CD4-positive, alpha-beta T cell treated with Interferon gamma for 1 hour (primary cell): ENCODE data around the gene ARHGEF37.

Source experiments
- DNase-seq: peaks from one replicate; pipeline ENCODE4 v3.0.0-alpha.2; 2020

ARHGEF37 gene

GRCh38 chr5:149604321-149604720 lies 23.0 kb downstream of the ARHGEF37 start:
- DNase-seq: no peak

DNA sequence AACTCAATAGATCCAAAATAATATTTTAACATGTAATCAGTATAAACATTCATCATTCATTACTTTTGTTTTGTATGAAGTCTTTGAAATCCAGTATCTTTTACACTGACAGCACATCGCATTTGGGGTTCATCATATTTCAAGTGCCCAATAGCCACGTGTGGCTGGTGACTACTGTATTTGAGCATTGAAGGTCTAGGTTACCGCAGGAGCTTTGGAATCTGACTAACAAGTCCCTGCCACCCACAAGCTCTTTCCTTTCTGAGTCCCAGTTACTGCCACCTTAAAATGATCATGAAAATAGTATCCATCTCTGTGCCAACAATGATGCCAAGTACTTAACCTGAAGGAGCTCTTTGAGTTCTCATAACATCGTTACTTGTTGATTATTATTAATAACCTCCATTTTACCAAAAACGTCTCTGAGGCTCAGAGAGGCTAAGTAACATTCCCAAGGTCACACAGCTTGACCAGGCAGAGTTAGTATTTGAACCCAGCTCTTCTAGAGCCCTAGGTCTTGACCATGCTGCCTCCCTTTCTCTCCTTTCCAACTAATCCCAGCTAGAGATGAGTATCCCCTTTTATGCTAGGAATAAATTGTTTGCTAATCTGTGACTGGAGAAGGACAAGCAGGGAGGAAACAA lies 24.2 kb downstream of the ARHGEF37 start:
- DNase-seq: no peak

DNA sequence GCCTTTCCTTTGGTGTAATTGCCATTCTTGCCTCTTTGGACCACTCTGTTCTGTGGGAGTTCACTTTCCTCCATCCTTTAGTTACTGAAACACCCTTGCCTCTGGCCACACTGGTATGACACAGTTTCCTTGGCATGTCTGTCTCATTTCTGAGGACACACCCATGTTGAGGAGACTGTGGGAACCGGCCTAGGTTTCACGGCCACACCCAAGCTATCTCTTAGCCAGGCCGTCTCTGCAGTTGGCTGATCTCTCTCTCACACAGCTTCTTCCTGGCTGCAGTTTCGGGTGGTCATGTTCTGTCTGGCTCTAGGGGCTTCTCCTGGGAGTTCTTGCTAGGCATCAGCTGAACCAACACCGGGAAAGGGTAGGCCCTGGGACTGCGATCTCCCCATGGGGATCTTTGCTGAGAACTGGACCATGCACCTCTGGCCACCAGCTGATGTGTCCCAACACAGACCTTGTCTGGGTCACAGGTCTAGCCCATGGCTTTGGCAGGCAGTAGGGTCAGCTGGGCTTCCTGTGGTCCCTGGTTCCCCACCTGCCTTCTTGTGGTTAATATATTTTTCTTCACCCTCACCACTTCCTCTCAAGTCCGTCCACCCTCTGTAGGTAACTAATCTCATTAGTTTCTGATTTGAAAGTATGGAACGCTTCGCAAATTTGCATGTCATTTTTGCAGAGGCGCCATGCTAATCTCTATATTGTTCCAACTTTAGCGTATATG lies 24.9 kb downstream of the ARHGEF37 start:
- DNase-seq: peak; percentile 7

DNA sequence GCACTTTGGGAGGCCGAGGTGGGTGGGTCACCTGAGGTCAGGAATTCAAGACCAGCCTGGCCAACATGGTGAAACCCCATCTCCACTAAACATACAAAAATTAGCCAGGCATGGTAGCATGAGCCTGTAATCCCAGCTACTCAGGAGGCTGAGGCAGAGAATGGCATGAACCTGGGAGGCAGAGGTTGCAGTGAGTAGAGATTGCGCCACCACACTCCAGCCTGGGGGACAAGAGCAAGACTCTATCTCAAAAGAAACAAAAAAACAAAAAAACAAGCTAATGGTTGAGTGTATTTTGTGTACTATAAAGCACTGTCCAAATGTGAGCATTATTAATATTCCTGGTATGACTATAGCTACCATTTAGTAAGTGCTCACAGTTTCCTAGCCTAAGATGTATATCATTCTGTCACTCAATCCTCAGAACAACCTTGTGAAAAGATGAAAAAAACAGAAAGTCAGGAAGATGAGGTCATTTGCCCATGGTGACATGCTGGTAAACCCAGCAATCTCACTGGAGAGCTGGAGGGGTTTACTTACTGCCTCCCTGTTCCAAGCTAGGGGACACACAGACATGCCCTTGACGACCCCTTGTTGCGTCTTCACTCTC lies 27.7 kb downstream of the ARHGEF37 start:
- no peak for DNase-seq

GRCh38 chr5:149609640-149610219 lies 28.4 kb downstream of the ARHGEF37 start:
- no peak for DNase-seq

GRCh38 chr5:149610589-149611255 lies 29.4 kb downstream of the ARHGEF37 start:
- no peak for DNase-seq

- no peak for DNase-seq
Observed at GRCh38 chr5:149611326-149611725, 30.0 kb downstream of the ARHGEF37 start.

- no peak for DNase-seq
Observed at GRCh38 chr5:149614034-149614907, 33.0 kb downstream of the ARHGEF37 start.

GRCh38 chr5:149615976-149616375 lies 34.7 kb downstream of the ARHGEF37 start:
- no peak for DNase-seq

DNA sequence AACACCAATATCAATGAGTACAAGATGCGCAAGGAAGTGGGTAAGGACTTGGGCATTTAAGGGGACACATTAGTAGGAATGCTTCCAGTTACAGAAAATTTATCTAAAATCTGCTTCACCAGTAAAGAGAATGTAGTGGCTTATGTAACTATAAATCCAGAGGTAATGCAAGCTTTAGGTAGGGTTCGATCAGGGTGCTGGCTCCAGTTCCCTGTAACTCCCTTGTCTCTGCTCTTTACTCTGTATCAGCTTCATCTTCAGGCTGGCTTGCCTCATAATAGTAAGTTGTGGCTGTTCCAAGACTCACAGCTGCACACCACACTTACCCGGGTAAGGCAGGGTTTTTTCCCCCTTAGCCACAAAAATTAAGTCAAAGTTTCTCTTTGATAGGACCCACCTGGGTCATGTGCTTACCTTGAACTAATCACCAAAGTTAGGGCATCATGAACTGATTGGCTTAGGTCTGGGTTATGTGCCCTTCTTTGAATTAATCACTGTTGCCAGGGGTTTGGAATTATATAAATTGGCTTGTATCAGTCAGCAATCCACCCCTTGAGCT lies 35.5 kb downstream of the ARHGEF37 start:
- DNase-seq: no peak

GRCh38 chr5:149617760-149618306 lies 36.5 kb downstream of the ARHGEF37 start:
- DNase-seq: no peak

DNA sequence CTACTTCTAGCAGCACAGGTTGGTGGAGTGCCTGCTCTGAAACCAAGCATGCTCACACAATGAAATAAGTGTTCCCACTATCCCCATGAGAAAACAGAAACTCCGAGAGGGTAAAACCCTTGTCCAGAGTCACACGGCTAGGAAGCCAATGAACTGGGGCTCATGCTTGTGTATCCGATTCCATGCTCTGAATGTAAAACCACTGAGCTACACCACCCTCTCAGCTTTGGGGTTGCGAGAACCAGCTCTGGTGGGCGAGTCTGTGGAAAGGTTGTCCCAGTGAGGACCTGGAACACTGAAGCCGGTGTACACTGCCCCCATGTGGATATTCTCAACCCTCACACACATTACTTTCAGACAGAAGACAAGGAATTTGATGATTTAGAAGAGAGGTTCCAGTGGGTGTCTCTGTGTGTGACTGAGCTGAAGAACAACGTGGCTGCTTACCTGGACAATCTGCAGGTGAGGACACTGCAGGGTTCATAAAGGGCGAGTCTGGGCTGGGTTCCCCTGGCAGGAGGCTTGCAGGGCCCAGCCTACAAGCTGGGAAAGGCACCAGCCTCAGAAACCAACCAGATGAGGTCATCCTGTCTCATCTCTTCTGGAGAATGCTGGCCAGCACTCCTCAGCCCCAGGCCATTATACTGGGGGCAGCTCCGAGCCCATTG lies 37.4 kb downstream of the ARHGEF37 start:
- no peak for DNase-seq

DNA sequence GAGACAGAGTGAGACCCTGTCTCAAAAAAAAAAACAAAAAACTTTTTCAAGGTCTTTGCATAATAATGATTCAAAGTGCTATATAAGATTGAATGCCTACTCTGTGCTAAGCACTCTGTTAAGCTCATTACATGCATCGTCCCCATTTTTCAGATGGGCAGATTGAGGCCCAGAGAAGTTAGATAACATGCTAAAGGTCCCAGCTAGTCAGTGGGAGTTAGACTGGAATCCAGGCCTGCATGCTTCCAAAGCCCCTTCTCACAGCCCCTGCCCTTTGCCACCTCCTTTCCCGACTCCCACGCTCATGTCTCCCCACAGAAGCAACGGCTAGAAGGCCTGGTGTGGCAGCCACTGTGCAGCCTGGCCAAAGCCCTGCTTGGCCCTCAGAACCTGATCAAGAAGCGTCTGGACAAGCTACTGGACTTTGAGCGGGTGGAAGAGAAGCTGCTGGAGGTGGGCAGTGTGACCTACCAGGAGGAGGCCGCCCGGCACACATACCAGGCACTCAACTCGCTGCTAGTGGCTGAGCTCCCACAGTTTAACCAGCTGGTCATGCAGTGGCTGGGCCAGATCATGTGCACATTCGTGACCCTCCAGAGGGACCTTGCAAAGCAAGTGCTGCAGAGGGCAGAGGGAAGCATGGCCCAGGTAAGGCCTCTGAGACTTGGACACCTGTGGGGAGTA lies 40.3 kb downstream of the ARHGEF37 start:
- no peak for DNase-seq

GRCh38 chr5:149622466-149622865 lies 41.2 kb downstream of the ARHGEF37 start:
- DNase-seq: no peak

GRCh38 chr5:149623473-149623872 lies 42.2 kb downstream of the ARHGEF37 start:
- DNase-seq: no peak

DNA sequence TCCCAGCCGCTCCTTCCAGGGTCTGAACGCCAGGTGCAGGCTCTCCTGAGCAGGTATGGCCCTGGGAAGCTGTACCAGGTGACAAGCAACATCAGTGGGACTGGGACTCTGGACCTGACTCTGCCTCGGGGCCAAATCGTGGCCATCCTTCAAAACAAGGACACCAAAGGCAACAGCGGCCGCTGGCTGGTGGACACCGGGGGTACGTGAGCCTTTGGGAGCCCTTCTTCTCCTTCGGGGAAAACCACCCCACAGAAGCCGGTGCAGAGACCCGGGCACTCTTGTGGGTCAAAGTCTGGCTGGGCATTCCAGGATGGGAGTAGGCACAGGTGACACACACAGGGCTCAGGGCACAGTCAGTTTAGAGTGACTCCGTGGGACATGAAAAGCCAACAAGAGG lies 45.8 kb downstream of the ARHGEF37 start:
- DNase-seq: no peak

- DNase-seq: no peak
Observed at GRCh38 chr5:149628221-149628620, 46.9 kb downstream of the ARHGEF37 start.

DNA sequence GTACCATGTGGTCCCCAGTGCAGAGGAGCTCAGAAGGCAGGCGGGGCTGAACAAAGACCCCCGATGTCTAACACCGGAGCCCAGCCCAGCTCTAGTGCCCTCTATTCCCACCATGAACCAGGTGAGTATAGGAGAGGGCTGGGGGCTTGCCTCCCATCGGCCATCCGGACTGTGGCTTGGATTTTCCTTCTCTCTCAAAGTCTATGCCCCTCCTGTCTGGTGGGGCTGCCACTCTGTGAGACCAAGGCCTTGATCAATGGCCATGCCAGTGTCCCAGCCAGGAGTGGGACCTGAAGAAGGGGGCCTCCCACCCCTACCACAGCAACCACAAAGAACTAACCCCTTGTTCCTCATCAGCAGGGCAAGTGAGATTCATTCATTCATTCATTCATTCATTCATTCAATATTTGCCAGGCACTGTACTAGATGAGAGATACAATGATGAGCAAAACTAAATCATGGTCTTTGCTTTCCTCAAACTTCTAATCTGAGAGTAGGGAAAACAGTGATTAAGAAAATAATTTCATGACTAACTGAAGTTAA lies 47.6 kb downstream of the ARHGEF37 start:
- DNase-seq: no peak

DNA sequence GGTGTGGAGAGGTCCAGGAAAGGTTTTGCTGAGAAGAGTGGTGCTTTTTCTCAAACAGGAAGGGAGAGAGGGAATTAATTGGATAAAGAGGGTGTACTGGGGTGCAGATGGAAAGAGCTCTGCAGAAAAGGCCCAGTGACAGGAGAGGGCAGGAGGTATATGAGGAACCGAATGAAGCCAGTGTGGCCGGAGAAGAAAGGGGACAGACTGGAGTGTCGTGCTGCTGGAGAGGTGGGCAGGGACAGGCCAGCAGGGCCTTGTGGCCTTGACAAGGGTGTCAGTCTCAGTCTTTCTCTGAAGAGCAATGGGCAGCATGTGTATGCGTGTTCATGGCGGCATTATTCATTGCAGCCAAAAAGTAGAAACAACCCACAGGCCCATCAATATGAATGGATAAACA lies 48.1 kb downstream of the ARHGEF37 start:
- no peak for DNase-seq

DNA sequence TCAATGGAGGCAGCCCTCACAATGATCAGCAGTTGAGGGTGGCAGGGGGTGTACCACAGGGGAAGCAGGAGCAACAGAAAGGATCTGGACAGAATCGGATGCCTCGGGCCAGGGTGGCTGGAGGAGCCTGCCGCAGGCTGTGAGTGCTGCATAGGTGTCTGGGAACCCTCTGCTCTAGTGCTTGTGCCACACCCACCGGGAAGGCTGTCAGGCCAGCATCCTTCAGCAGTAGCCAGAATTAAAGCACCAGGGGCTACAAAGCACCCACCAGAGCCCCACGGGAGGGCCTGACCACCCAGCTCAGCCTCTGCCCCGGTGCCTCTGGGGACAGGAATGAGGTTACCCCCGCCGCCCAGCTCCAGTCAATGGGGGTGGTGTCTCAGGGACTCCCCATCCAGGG lies 49.0 kb downstream of the ARHGEF37 start:
- no peak for DNase-seq
